SK-N-SH (cell line): Measurements from ENCODE around the gene FAM162B. TPM values are rescaled to one million over a fixed set of nuclear protein-coding genes. Genes with fewer than 3 reads are reported as not detected.

Experiments
- CTCF ChIA-PET: fragments of 300-600, 350-600 bp; formaldehyde crosslinking; extraction: SDS; loops from one replicate; lab custom pipeline; 2021; lab: Yijun Ruan, JAX
- POLR2A ChIA-PET: fragments of 350-600 bp; sonication (Branson Sonifier 250); formaldehyde crosslinking; extraction: SDS; loops from one replicate; lab custom pipeline; 2020; ENCODE audit warnings: antibody characterized with exemption, inconsistent platforms; lab: Yijun Ruan, JAX
- DNase-seq: peaks from one replicate; pipeline ENCODE4 v3.0.0; 2012
- H2AFZ ChIP-seq: fragments of 200-600 bp; sonication (generic); 2 replicates; pipeline ENCODE4 v1.8.1; 2016; ENCODE audit warnings: antibody characterized with exemption, mild to moderate bottlenecking, low read depth
- H3F3A ChIP-seq: fragments of 200-600 bp; sonication (generic); replicated peaks from 2 replicates; pipeline ENCODE3; 2016; ENCODE audit warnings: antibody characterized with exemption, mild to moderate bottlenecking; ENCODE audit not compliant: insufficient read depth
- H3K27ac ChIP-seq, 2 experiments: fragments of 200-500 bp in 1 of 2; fragments of 200-600 bp in 1 of 2; sonication (Bioruptor generic) in 1 of 2; sonication (generic), shearing (Covaris generic) in 1 of 2; 2 replicates each; pipeline versions ENCODE4 v1.5.1 to v1.6.1; 2014 to 2016; ENCODE audit warnings: low read depth in 2 of 2, inconsistent platforms in 1 of 2, low read length in 1 of 2, mild to moderate bottlenecking in 1 of 2, mixed read lengths in 1 of 2
- H3K27me3 ChIP-seq: fragments of 200-600 bp; sonication (generic), shearing (Covaris generic); 2 replicates; pipeline ENCODE4 v1.6.1; 2016; ENCODE audit warnings: mixed run types; ENCODE audit not compliant: insufficient read depth
- H3K36me3 ChIP-seq, 2 experiments: fragments of 200-500 bp in 1 of 2; fragments of 200-600 bp in 1 of 2; sonication (Bioruptor generic) in 1 of 2; sonication (generic) in 1 of 2; replicated peaks in 1 of 2; 2 replicates each; pipeline versions ENCODE3 to v1.5.1; 2014 to 2016; ENCODE audit warnings: low read length in 1 of 2, mild to moderate bottlenecking in 1 of 2; ENCODE audit not compliant: insufficient read depth in 2 of 2, control insufficient read depth in 1 of 2
- H3K4me1 ChIP-seq, 2 experiments: fragments of 200-500 bp in 1 of 2; fragments of 200-600 bp in 1 of 2; sonication (Bioruptor generic) in 1 of 2; sonication (generic), shearing (Covaris generic) in 1 of 2; 2 replicates each; pipeline versions ENCODE4 v1.5.1 to v1.6.1; 2014 to 2016; ENCODE audit warnings: low read depth in 1 of 2, low read length in 1 of 2, mixed run types in 1 of 2; ENCODE audit not compliant: insufficient read depth in 2 of 2, control insufficient read depth in 1 of 2
- H3K4me2 ChIP-seq: fragments of 200-600 bp; sonication (generic), shearing (Covaris generic); 2 replicates; pipeline ENCODE4 v1.6.1; 2017; ENCODE audit warnings: mixed run types
- H3K4me3 ChIP-seq, 2 experiments: fragments of 200-500 bp in 1 of 2; fragments of 200-600 bp in 1 of 2; sonication (Bioruptor generic) in 1 of 2; sonication (generic), shearing (Covaris generic) in 1 of 2; 2 replicates each; pipeline versions ENCODE4 v1.5.1 to v1.8.1; 2014 to 2016; ENCODE audit warnings: low read depth in 2 of 2, inconsistent platforms in 1 of 2, low read length in 1 of 2, mild to moderate bottlenecking in 1 of 2, mixed read lengths in 1 of 2, moderate library complexity in 1 of 2
- H3K79me2 ChIP-seq: fragments of 200-600 bp; sonication (generic); 2 replicates; pipeline ENCODE4 v1.8.1; 2017; ENCODE audit warnings: mild to moderate bottlenecking; ENCODE audit not compliant: insufficient read depth
- H3K9ac ChIP-seq: fragments of 200-600 bp; sonication (generic); 2 replicates; pipeline ENCODE4 v1.6.1; 2017; ENCODE audit warnings: mixed run types
- H3K9me2 ChIP-seq: fragments of 200-600 bp; sonication (generic); 2 replicates; pipeline ENCODE4 v1.6.1; 2017; ENCODE audit warnings: mixed run types
- H3K9me3 ChIP-seq: fragments of 200-600 bp; sonication (generic); 2 replicates; pipeline ENCODE4 v1.6.1; 2017; ENCODE audit warnings: mixed run types, mild to moderate bottlenecking, moderate library complexity
- H4K20me1 ChIP-seq: fragments of 200-600 bp; sonication (generic); 2 replicates; pipeline ENCODE4 v1.6.1; 2017; ENCODE audit warnings: mild to moderate bottlenecking, mixed run types; ENCODE audit not compliant: insufficient read depth
- CHD2 ChIP-seq: fragments of 150-350 bp; IDR thresholded peaks from 2 replicates; pipeline ENCODE4 v1.6.1; 2018; ENCODE audit warnings: low read length; ENCODE audit not compliant: partially characterized antibody
- CTCF ChIP-seq: fragments of 200-600 bp; sonication (generic); IDR thresholded peaks from 2 replicates; pipeline ENCODE4 v1.6.1; 2017; ENCODE audit warnings: antibody characterized with exemption, mild to moderate bottlenecking, moderate library complexity
- ELF1 ChIP-seq: IDR thresholded peaks from 2 replicates; pipeline ENCODE4 v1.4.0; 2012
- EP300 ChIP-seq, 2 experiments: IDR thresholded peaks; 2 replicates each; pipeline versions ENCODE4 v1.4.0 to v1.6.1; 2012; ENCODE audit warnings: borderline replicate concordance in 1 of 2, low read depth in 1 of 2, low read length in 1 of 2
- FOXM1 ChIP-seq: IDR thresholded peaks from 2 replicates; pipeline ENCODE4 v1.4.0; 2012; ENCODE audit warnings: low read depth, mild to moderate bottlenecking
- GABPA ChIP-seq: IDR thresholded peaks from 2 replicates; pipeline ENCODE4 v1.4.0; 2012; ENCODE audit warnings: low read depth, mild to moderate bottlenecking
- NFIC ChIP-seq: IDR thresholded peaks from 2 replicates; pipeline ENCODE4 v1.4.0; 2012; ENCODE audit warnings: borderline replicate concordance
- PBX3 ChIP-seq: IDR thresholded peaks from 2 replicates; pipeline ENCODE4; 2012
- RCOR1 ChIP-seq: fragments of 150-350 bp; IDR thresholded peaks from 2 replicates; pipeline ENCODE4 v1.6.1; 2017; ENCODE audit warnings: antibody characterized with exemption, low read length
- RFX5 ChIP-seq: IDR thresholded peaks from 2 replicates; pipeline ENCODE4 v1.6.1; 2012; ENCODE audit warnings: mild to moderate bottlenecking, improper control_type of control experiment, low read length
- RXRA ChIP-seq: IDR thresholded peaks from 2 replicates; pipeline ENCODE4 v1.4.0; 2012; ENCODE audit warnings: low read depth, mild to moderate bottlenecking, borderline replicate concordance
- SMC3 ChIP-seq: IDR thresholded peaks from 2 replicates; pipeline ENCODE4 v1.6.1; 2012; ENCODE audit warnings: low read depth, low read length, improper control_type of control experiment
- TEAD4 ChIP-seq: IDR thresholded peaks from 2 replicates; pipeline ENCODE4 v1.4.0; 2012; ENCODE audit warnings: mild to moderate bottlenecking, borderline replicate concordance; ENCODE audit not compliant: insufficient read depth
- USF1 ChIP-seq: IDR thresholded peaks from 2 replicates; pipeline ENCODE4 v1.4.0; 2012; ENCODE audit warnings: low read depth, borderline replicate concordance
- USF2 ChIP-seq: fragments of 150-350 bp; IDR thresholded peaks from 2 replicates; pipeline ENCODE4 v1.6.1; 2017; ENCODE audit warnings: antibody characterized with exemption, low read length, low read depth, borderline replicate concordance
- YY1 ChIP-seq: IDR thresholded peaks from 2 replicates; pipeline ENCODE4 v1.4.0; 2012; ENCODE audit warnings: low read depth, mild to moderate bottlenecking
- ZBTB33 ChIP-seq: IDR thresholded peaks from 2 replicates; pipeline ENCODE4 v1.4.0; 2012; ENCODE audit warnings: low read depth, borderline replicate concordance
- WGBS: methylation state at CpG from one replicate; pipeline ENCODE4 v1.1.6; 2017; ENCODE audit warnings: low lambda C conversion rate; 5-methylcytosine and 5-hydroxymethylcytosine counted together
- polyA plus RNA-seq, 3 experiments: library from polyadenylated mRNA; depleted of rRNA; stranded (reverse); fragments of >200 nt; gene quantifications; 2 replicates each; pipeline ENCODE4 v1.2.3, GENCODE V29; 2012

The FAM162B gene
- polyA plus RNA-seq, 1 of the 3 experiments (the other 2 are of a cell fraction), result not detected

GRCh38 chr6:116793224-116793623 lies 27.7 kb upstream of the FAM162B start (continued):
- TF ChIP-seq YY1 (no peak), RFX5 (no peak)

- Histone ChIP-seq H3K9me3 (no peaks in the 10 kb centered on the region), H3K36me3 (no peaks in the 10 kb centered on the region), H4K20me1 (no peaks in the 10 kb centered on the region), H2AFZ (no peak overlapping the region), H3K9me2 (no peaks in the 10 kb centered on the region), H3K79me2 (no peaks in the 10 kb centered on the region), H3K4me1 (no peaks in the 10 kb centered on the region; a peak in 1 of 4 replicates), H3K9ac (no peak overlapping the region), H3K4me3 (no peak overlapping the region), H3K4me2 (no peak overlapping the region), H3K27me3 (no peaks in the 10 kb centered on the region), H3K27ac (no peak overlapping the region), H3F3A (no peaks in the 10 kb centered on the region)
- CTCF ChIA-PET, result interaction anchor here (1.5 kb wide), 1 partner anchor 63 kb away, joined by 4 read pairs; no protein-coding TSS in a partner anchor
- POLR2A ChIA-PET, result no interaction called here
- DNase-seq, result no peak
- 27% methylated on average over 5 of the region's 5 CpGs for WGBS
- no peak for TF ChIP-seq RCOR1
- TF ChIP-seq CHD2, result no peak
- TF ChIP-seq FOXM1, result no peak
- TF ChIP-seq RXRA, result no peak
- TF ChIP-seq TEAD4, result no peak
- TF ChIP-seq USF2, result no peak
- no peak for TF ChIP-seq SMC3
- no peak for TF ChIP-seq GABPA
- no peak for TF ChIP-seq USF1
- no peak for TF ChIP-seq CTCF
- no peak for TF ChIP-seq YY1
- no peak for TF ChIP-seq ELF1
- TF ChIP-seq PBX3, result no peak
- no peak for TF ChIP-seq ZBTB33
- TF ChIP-seq NFIC, result no peak
- TF ChIP-seq EP300 (IDR thresholded peaks at IDR 0.05; ENCODE audit: borderline replicate concordance in 1 of 2, low read depth in 1 of 2, low read length in 1 of 2), result no peak
These were observed 18.3 kb upstream of the FAM162B start for GRCh38 chr6:116783852-116784251.
